HCT116 (cell line): Measurements from ENCODE around the gene SPEF2. TPM values are rescaled to one million over a fixed set of nuclear protein-coding genes. Genes with fewer than 3 reads are reported as not detected.

ENCODE experiments used
- ATAC-seq: fragments of 200-7000 bp; cut with Tn5 transposase; 2 replicates; pipeline ENCODE4 v1.9.1; 2020; ENCODE audit warnings: mild to moderate bottlenecking, moderate library complexity
- BruUV-seq: library from RNA; stranded (reverse); fragments of 400-500 nt; replicated peaks from 2 replicates; lab custom pipeline; 2021; lab: Mats Ljungman, UMichigan
- CTCF ChIA-PET: fragments of 300-600 bp; sonication (Branson Sonifier 250); formaldehyde crosslinking; loops from one replicate; lab custom pipeline; 2021; ENCODE audit warnings: antibody characterized with exemption; lab: Charles Lee
- POLR2A ChIA-PET: fragments of 300-600, 350-600 bp; sonication (Branson Sonifier 250); formaldehyde crosslinking; loops from one replicate; lab custom pipeline; 2021; ENCODE audit warnings: antibody characterized with exemption; lab: Charles Lee
- RAD21 ChIA-PET, 2 experiments: fragments of 300-600 bp; sonication (Branson Sonifier 250); formaldehyde crosslinking; loops; one replicate each; lab custom pipeline; 2023; ENCODE audit warnings: low total read pairs in 2 of 2; ENCODE audit not compliant: uncharacterized antibody in 2 of 2, unreplicated experiment in 2 of 2, low non-redundant PET in 1 of 2; lab: Charles Lee
- DNase-seq: peaks from one replicate; pipeline ENCODE4 v3.0.0-alpha.2; 2010; ENCODE audit warnings: low read depth, low spot score
- H2AFZ ChIP-seq: fragments of 200-600 bp; shearing (Covaris generic), sonication (generic); 2 replicates; pipeline ENCODE4 v1.6.1; 2017; ENCODE audit warnings: low read depth, mixed run types, mixed read lengths, antibody characterized with exemption, low read length; ENCODE audit not compliant: poor library complexity, severe bottlenecking
- H3K27ac ChIP-seq: 2 replicates; pipeline ENCODE4 v1.5.1; 2012; ENCODE audit warnings: low read depth, low read length
- H3K27me3 ChIP-seq: fragments of 200-600 bp; sonication (generic); 2 replicates; pipeline ENCODE4 v1.6.1; 2016; ENCODE audit warnings: mixed run types, low read length, mixed read lengths; ENCODE audit not compliant: insufficient read depth
- H3K36me3 ChIP-seq, 2 experiments: fragments of 200-500 bp in 1 of 2; fragments of 200-600 bp in 1 of 2; sonication (Bioruptor generic) in 1 of 2; sonication (generic) in 1 of 2; 2 replicates each; pipeline versions ENCODE4 v1.5.1 to v1.6.1; 2014 to 2016; ENCODE audit warnings: low read length in 2 of 2, inconsistent platforms in 1 of 2, mixed read lengths in 1 of 2, mixed run types in 1 of 2; ENCODE audit not compliant: insufficient read depth in 2 of 2, control insufficient read depth in 1 of 2
- H3K4me1 ChIP-seq, 2 experiments: fragments of 200-600 bp in 1 of 2; sonication (generic) in 1 of 2; 2 replicates each; pipeline versions ENCODE4 v1.5.1 to v1.6.1; 2012 to 2017; ENCODE audit warnings: low read length in 2 of 2, inconsistent platforms in 1 of 2, mild to moderate bottlenecking in 1 of 2, mixed read lengths in 1 of 2, mixed run types in 1 of 2, moderate library complexity in 1 of 2; ENCODE audit not compliant: insufficient read depth in 2 of 2, control insufficient read depth in 1 of 2
- H3K4me2 ChIP-seq: fragments of 200-600 bp; sonication (generic); 2 replicates; pipeline ENCODE4 v1.6.1; 2017; ENCODE audit warnings: mixed run types, low read length, mixed read lengths
- H3K4me3 ChIP-seq, 2 experiments: fragments of 200-600 bp in 1 of 2; sonication (generic) in 1 of 2; replicated peaks in 1 of 2; 2 replicates each; pipeline ENCODE4 v1.5.1; 2011 to 2016; ENCODE audit warnings: low read length in 2 of 2, control low read depth in 1 of 2, low read depth in 1 of 2, mild to moderate bottlenecking in 1 of 2, mixed read lengths in 1 of 2, mixed run types in 1 of 2
- H3K79me2 ChIP-seq: fragments of 200-600 bp; sonication (generic); 2 replicates; pipeline ENCODE4 v1.6.1; 2017; ENCODE audit warnings: mild to moderate bottlenecking, mixed run types, low read length, moderate library complexity, mixed read lengths; ENCODE audit not compliant: insufficient read depth
- H3K9ac ChIP-seq: fragments of 200-600 bp; sonication (generic); 2 replicates; pipeline ENCODE4 v1.6.1; 2016; ENCODE audit warnings: low read length, mixed read lengths
- H3K9me2 ChIP-seq: fragments of 200-600 bp; sonication (generic), shearing (Covaris generic); 2 replicates; pipeline ENCODE4 v1.6.1; 2017; ENCODE audit warnings: mixed run types, mild to moderate bottlenecking, moderate library complexity; ENCODE audit not compliant: insufficient read depth
- H3K9me3 ChIP-seq, 2 experiments: fragments of 200-500 bp in 1 of 2; fragments of 200-600 bp in 1 of 2; sonication (Bioruptor generic) in 1 of 2; sonication (generic) in 1 of 2; 2 replicates each; pipeline ENCODE4 v1.6.1; 2014 to 2017; ENCODE audit warnings: low read length in 2 of 2, mixed read lengths in 2 of 2, inconsistent platforms in 1 of 2, low read depth in 1 of 2, mild to moderate bottlenecking in 1 of 2, mixed run types in 1 of 2, moderate library complexity in 1 of 2; ENCODE audit not compliant: control insufficient read depth in 1 of 2, insufficient read depth in 1 of 2
- H4K20me1 ChIP-seq: fragments of 200-600 bp; sonication (generic), shearing (Covaris generic); 2 replicates; pipeline ENCODE4 v1.6.1; 2017; ENCODE audit warnings: mixed run types, mild to moderate bottlenecking, moderate library complexity; ENCODE audit not compliant: insufficient read depth
- CTCF ChIP-seq, 3 experiments: fragments of 200-600 bp in 1 of 3; sonication (generic) in 1 of 3; IDR thresholded peaks in 2 of 3; conservative IDR thresholded peaks in 1 of 3; 2 replicates each; pipeline ENCODE4 v1.5.1; 2012 to 2017; ENCODE audit warnings: low read depth in 2 of 3, low read length in 2 of 3, antibody characterized with exemption in 1 of 3, borderline replicate concordance in 1 of 3, control low read depth in 1 of 3, mild to moderate bottlenecking in 1 of 3, mixed read lengths in 1 of 3, mixed run types in 1 of 3, moderate library complexity in 1 of 3; ENCODE audit not compliant: insufficient read depth in 1 of 3
- EGR1 ChIP-seq: IDR thresholded peaks from 2 replicates; pipeline ENCODE4 v1.6.1; 2012; ENCODE audit warnings: low read depth
- ELF1 ChIP-seq: IDR thresholded peaks from 2 replicates; pipeline ENCODE4 v1.6.1; 2012; ENCODE audit warnings: low read depth, borderline replicate concordance
- EZH2 ChIP-seq: fragments of 200-600 bp; sonication (generic); IDR thresholded peaks from 2 replicates; pipeline ENCODE4 v1.6.1; 2017; ENCODE audit warnings: antibody characterized with exemption, mixed run types
- EZH2phosphoT487 ChIP-seq: fragments of 200-600 bp; IDR thresholded peaks from 2 replicates; pipeline ENCODE4 v1.6.1; 2018; ENCODE audit warnings: antibody characterized with exemption, borderline replicate concordance
- MAX ChIP-seq: IDR thresholded peaks from 2 replicates; pipeline ENCODE4 v1.6.1; 2012
- POLR2AphosphoS5 ChIP-seq: IDR thresholded peaks from 2 replicates; pipeline ENCODE4 v1.6.1; 2011; ENCODE audit warnings: mild to moderate bottlenecking, low read depth, low read length, moderate library complexity
- RAD21 ChIP-seq: IDR thresholded peaks from 2 replicates; pipeline ENCODE4 v1.6.1; 2012; ENCODE audit warnings: low read depth, mild to moderate bottlenecking
- SP1 ChIP-seq: IDR thresholded peaks from 2 replicates; pipeline ENCODE4 v1.6.1; 2012; ENCODE audit warnings: low read depth
- SRF ChIP-seq: IDR thresholded peaks from 2 replicates; pipeline ENCODE4 v1.6.1; 2012; ENCODE audit warnings: low read depth
- TCF7L2 ChIP-seq: IDR thresholded peaks from 2 replicates; pipeline ENCODE4 v1.7.0; 2011; ENCODE audit warnings: borderline replicate concordance, inconsistent platforms; ENCODE audit not compliant: insufficient read depth, insufficient read length; ENCODE audit errors: extremely low read depth
- YY1 ChIP-seq: IDR thresholded peaks from 2 replicates; pipeline ENCODE4 v1.6.1; 2011; ENCODE audit warnings: low read length, low read depth, moderate library complexity, mild to moderate bottlenecking; ENCODE audit not compliant: insufficient replicate concordance; ENCODE audit errors: extremely low read depth
- ZFX ChIP-seq: fragments of 450-650 bp; IDR thresholded peaks from 2 replicates; pipeline ENCODE4 v1.6.1; 2017
- ZNF274 ChIP-seq: fragments of 200-500 bp; sonication (Bioruptor generic); IDR thresholded peaks from 2 replicates; pipeline ENCODE4 v1.6.1; 2014; ENCODE audit warnings: mild to moderate bottlenecking, low read depth, low read length, inconsistent platforms
- intact Hi-C: fragments of 100-400 bp; cut with micrococcal nuclease; formaldehyde crosslinking; loops from 2 replicates; pipeline ENCODE4 v1.10.0; 2022
- total RNA-seq: library from RNA; stranded (reverse); gene quantifications from one replicate; pipeline ENCODE4 v1.2.1, GENCODE V29; 2021; ENCODE audit not compliant: unreplicated experiment
- TF ChIP-seq, protein P1 (sequence below): IDR thresholded peaks from 2 replicates; pipeline ENCODE4 v1.6.1; 2011; ENCODE audit warnings: mild to moderate bottlenecking, low read length, moderate library complexity; ENCODE audit not compliant: insufficient replicate concordance; ENCODE audit errors: extremely low read depth

The SPEF2 gene
- total RNA-seq, 1 experiment from 2014 or later = 4.6 TPM

- BruUV-seq = no TSS peak
- peaks cover 31% of the 10 kb centered on the region for H3K27me3 ChIP-seq
- no peak overlapping the region for H2AFZ ChIP-seq
- intact Hi-C loops = no loop called here
- no peaks in the 10 kb centered on the region for H4K20me1 ChIP-seq
- TF ChIP-seq RAD21 (no peak), POLR2AphosphoS5 (no peak), ZNF274 (no peak), EZH2 (no peak), TCF7L2 (no peak)
- no peaks in the 10 kb centered on the region for H3K9me3 ChIP-seq
- H3K4me3 ChIP-seq = no peak overlapping the region
- POLR2A ChIA-PET = no interaction called here
- H3K79me2 ChIP-seq = no peaks in the 10 kb centered on the region
- no peak overlapping the region for H3K9ac ChIP-seq
- H3K9me2 ChIP-seq = no peaks in the 10 kb centered on the region
- no peaks in the 10 kb centered on the region for H3K4me1 ChIP-seq
- H3K36me3 ChIP-seq = no peaks in the 10 kb centered on the region
- RAD21 ChIA-PET = no interaction called here
- no peak overlapping the region for H3K4me2 ChIP-seq
- ATAC-seq = no peak
- H3K27ac ChIP-seq = no peak overlapping the region
- DNase-seq = no peak
- CTCF ChIA-PET = interaction anchor here (1.3 kb wide), 1 partner anchor 103 kb away, joined by 3 read pairs; no protein-coding TSS in a partner anchor
These were observed 205.9 kb downstream of the SPEF2 start for GRCh38 chr5:35823347-35824098.

DNA sequence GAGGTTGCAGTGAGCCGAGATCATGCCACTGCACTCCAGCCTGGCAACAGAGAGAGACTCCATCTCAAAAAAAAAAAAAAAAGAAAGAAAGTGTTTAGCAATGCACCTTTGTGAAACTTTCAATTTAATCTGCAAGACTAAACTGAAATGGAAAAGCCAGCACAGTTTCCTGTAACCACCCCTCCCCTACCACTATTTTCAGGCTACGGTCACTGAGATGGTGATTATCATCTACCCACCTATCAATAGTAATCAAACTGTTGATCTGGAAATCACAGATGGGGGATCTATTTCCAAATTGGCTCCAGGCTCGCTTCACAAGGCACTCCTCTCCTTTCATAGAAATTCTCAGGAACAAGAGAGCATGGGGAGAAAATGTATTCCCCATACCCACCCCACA lies 208.4 kb downstream of the SPEF2 start:
- Histone ChIP-seq H3K9me3 (no peaks in the 10 kb centered on the region), H3K4me3 (no peak overlapping the region), H3K4me1 (no peaks in the 10 kb centered on the region), H3K9me2 (no peaks in the 10 kb centered on the region), H3K79me2 (no peaks in the 10 kb centered on the region), H3K27ac (no peak overlapping the region), H3K9ac (no peak overlapping the region), H3K4me2 (no peak overlapping the region), H3K36me3 (no peaks in the 10 kb centered on the region), H3K27me3 (peaks cover 18% of the 10 kb centered on the region; the same call in 1 of the 2 replicates), H2AFZ (no peak overlapping the region), H4K20me1 (no peaks in the 10 kb centered on the region)
- DNase-seq (no peak), ATAC-seq (no peak)
- no TSS peak for BruUV-seq
- intact Hi-C loops = no loop called here
- ChIA-PET RAD21 (no interaction called here), POLR2A (no interaction called here), CTCF (no interaction called here)
- TF ChIP-seq YY1 = no peak
- TF ChIP-seq SP1 = no peak
- TF ChIP-seq, protein P1, sequence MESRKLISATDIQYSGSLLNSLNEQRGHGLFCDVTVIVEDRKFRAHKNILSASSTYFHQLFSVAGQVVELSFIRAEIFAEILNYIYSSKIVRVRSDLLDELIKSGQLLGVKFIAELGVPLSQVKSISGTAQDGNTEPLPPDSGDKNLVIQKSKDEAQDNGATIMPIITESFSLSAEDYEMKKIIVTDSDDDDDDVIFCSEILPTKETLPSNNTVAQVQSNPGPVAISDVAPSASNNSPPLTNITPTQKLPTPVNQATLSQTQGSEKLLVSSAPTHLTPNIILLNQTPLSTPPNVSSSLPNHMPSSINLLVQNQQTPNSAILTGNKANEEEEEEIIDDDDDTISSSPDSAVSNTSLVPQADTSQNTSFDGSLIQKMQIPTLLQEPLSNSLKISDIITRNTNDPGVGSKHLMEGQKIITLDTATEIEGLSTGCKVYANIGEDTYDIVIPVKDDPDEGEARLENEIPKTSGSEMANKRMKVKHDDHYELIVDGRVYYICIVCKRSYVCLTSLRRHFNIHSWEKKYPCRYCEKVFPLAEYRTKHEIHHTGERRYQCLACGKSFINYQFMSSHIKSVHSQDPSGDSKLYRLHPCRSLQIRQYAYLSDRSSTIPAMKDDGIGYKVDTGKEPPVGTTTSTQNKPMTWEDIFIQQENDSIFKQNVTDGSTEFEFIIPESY = no peak
- no peak for TF ChIP-seq RAD21
- no peak for TF ChIP-seq ELF1
- TF ChIP-seq ZNF274 = no peak
- no peak for TF ChIP-seq EGR1
- no peak for TF ChIP-seq TCF7L2
- no peak for TF ChIP-seq EZH2phosphoT487
- TF ChIP-seq ZFX = no peak
- TF ChIP-seq CTCF (IDR thresholded peaks at IDR 0.05 in 2 of 3, conservative IDR thresholded peaks at IDR 0.05 in 1 of 3; ENCODE audit: borderline replicate concordance in 1 of 3, insufficient read depth in 1 of 3, low read depth in 2 of 3, low read length in 2 of 3) = no peak
- TF ChIP-seq POLR2AphosphoS5 = no peak
- no peak for TF ChIP-seq MAX
- TF ChIP-seq SRF = no peak
